COR-L47 (cell line): Measurements from ENCODE around the gene LRP3.
"Not testable (repeated sequence)": the region's sequence is repeated elsewhere in the genome, so short reads cannot be mapped to it uniquely, and the experiment has no call there.

Source experiments
- DNase-seq: peaks from one replicate; lab custom pipeline; 2025; lab: John Stamatoyannopoulos, UW

The LRP3 gene

GRCh38 chr19:33175886-33176669, 18.1 kb upstream of the LRP3 start:
- DNase-seq: peak; percentile 20

GRCh38 chr19:33176670-33177416, 17.3 kb upstream of the LRP3 start:
- peak; percentile 98 for DNase-seq

GRCh38 chr19:33177417-33177979, 16.6 kb upstream of the LRP3 start:
- DNase-seq: peak; percentile 74

GRCh38 chr19:33186431-33187182, 7.5 kb upstream of the LRP3 start:
- DNase-seq: no peak

GRCh38 chr19:33187183-33187540, 7.0 kb upstream of the LRP3 start:
- DNase-seq: no peak

- DNase-seq: no peak
Observed at GRCh38 chr19:33189453-33189852, 4.7 kb upstream of the LRP3 start.

- not testable (repeated sequence) for DNase-seq
Observed at GRCh38 chr19:33191092-33191491, 3.0 kb upstream of the LRP3 start.

GRCh38 chr19:33191501-33191900, 2.6 kb upstream of the LRP3 start:
- DNase-seq: no peak

- no peak for DNase-seq
Observed at GRCh38 chr19:33192010-33192409, 2.1 kb upstream of the LRP3 start.

- no peak for DNase-seq
Observed at GRCh38 chr19:33193269-33193864, 763 bp upstream of the LRP3 start.

- no peak for DNase-seq
Observed at GRCh38 chr19:33194532-33194885, 379 bp downstream of the LRP3 start.

GRCh38 chr19:33194886-33195644, 935 bp downstream of the LRP3 start:
- DNase-seq: no peak

- DNase-seq: no peak
Observed at GRCh38 chr19:33195645-33196347, 1.7 kb downstream of the LRP3 start.

- DNase-seq: no peak
Observed at GRCh38 chr19:33196446-33197193, 2.5 kb downstream of the LRP3 start.

- no peak for DNase-seq
Observed at GRCh38 chr19:33197591-33198000, 3.5 kb downstream of the LRP3 start.

GRCh38 chr19:33198169-33198568, 4.0 kb downstream of the LRP3 start:
- no peak for DNase-seq

GRCh38 chr19:33199441-33200265, 5.5 kb downstream of the LRP3 start:
- DNase-seq: no peak

GRCh38 chr19:33201473-33201872, 7.3 kb downstream of the LRP3 start:
- DNase-seq: no peak
